HFF-Myc (cell line): ENCODE data around the gene WDR27.

Source experiments
- DNase-seq: peaks from one replicate; pipeline ENCODE4 v3.0.0-alpha.2; 2011; ENCODE audit warnings: low read depth; ENCODE audit errors: extremely low read depth
- H3K4me3 ChIP-seq: replicated peaks from 2 replicates; pipeline ENCODE4 v1.5.1; 2011; ENCODE audit warnings: low read depth, mild to moderate bottlenecking, control low read depth, low read length
- CTCF ChIP-seq: IDR thresholded peaks from 2 replicates; pipeline ENCODE4 v1.5.1; 2012; ENCODE audit warnings: mild to moderate bottlenecking, low read depth, low read length, control low read depth; ENCODE audit errors: missing control alignments

WDR27 gene

GRCh38 chr6:169667716-169668115 is 34.1 kb downstream of the WDR27 start:
- no peak for DNase-seq
- no peak overlapping the region for H3K4me3 ChIP-seq
- TF ChIP-seq CTCF, result no peak

GRCh38 chr6:169666441-169666840 is 35.4 kb downstream of the WDR27 start:
- no peak for DNase-seq
- no peak for TF ChIP-seq CTCF

GRCh38 chr6:169665289-169665688 is 36.5 kb downstream of the WDR27 start:
- DNase-seq, result no peak
- TF ChIP-seq CTCF, result no peak
- no peak overlapping the region for H3K4me3 ChIP-seq

More at GRCh38 chr6:169666441-169666840, 35.4 kb downstream of the WDR27 start:
- no peak overlapping the region for H3K4me3 ChIP-seq

- no peak overlapping the region for H3K4me3 ChIP-seq
- no peak for TF ChIP-seq CTCF
- no peak for DNase-seq
Observed at GRCh38 chr6:169664227-169664626, 37.6 kb downstream of the WDR27 start.

- DNase-seq, result no peak
- TF ChIP-seq CTCF, result no peak
- H3K4me3 ChIP-seq, result no peak overlapping the region
Observed at GRCh38 chr6:169663468-169663867, 38.4 kb downstream of the WDR27 start.

GRCh38 chr6:169661391-169661756 is 40.5 kb downstream of the WDR27 start:
- DNase-seq, result no peak

More at GRCh38 chr6:169661391-169661756, 40.5 kb downstream of the WDR27 start:
- no peak overlapping the region for H3K4me3 ChIP-seq
- TF ChIP-seq CTCF, result no peak
